ENCODE data around the gene CACNA1I. TPM values are rescaled to one million over a fixed set of nuclear protein-coding genes. Genes with fewer than 3 reads are reported as not detected.

CACNA1I gene
- total RNA-seq, 1 experiment from 2014 or later, result 0.90 TPM

- peak; percentile 81 for DNase-seq (ENCODE audit: low spot score)
- TF ChIP-seq EZH2 (IDR thresholded peaks at IDR 0.05; ENCODE audit: borderline replicate concordance, low read depth, low read length, poor library complexity, severe bottlenecking), result no peak
- TF ChIP-seq CTCF (conservative IDR thresholded peaks at IDR 0.05; ENCODE audit: low read depth, low read length), result peak; percentile 80
- no peaks in the 10 kb centered on the region for H3K36me3 ChIP-seq (ENCODE audit: insufficient read depth, low read length, poor library complexity, severe bottlenecking)
- no peaks in the 10 kb centered on the region for H3K9me3 ChIP-seq (ENCODE audit: low read depth, low read length, poor library complexity, severe bottlenecking)
- no peak overlapping the region for H3K4me3 ChIP-seq (ENCODE audit: low read depth, low read length, poor library complexity, severe bottlenecking)
- ChIA-PET POLR2A (ENCODE audit: low non-redundant PET) (no interaction called here), CTCF (interaction anchor here (0.6 to 1.1 kb wide), 5 partner anchors 9 to 501 kb away, joined by 3 to 12 read pairs (median 3); no protein-coding TSS in a partner anchor)
- no peaks in the 10 kb centered on the region for H3K4me1 ChIP-seq (ENCODE audit: insufficient read depth, low read length, poor library complexity, severe bottlenecking)
- peaks cover 3% of the 10 kb centered on the region for H3K27me3 ChIP-seq (replicated peaks; ENCODE audit: insufficient read depth, low read depth, low read length, poor library complexity)
- no TSS peak for BruUV-seq (replicated peaks)
- intact Hi-C loops (cut with micrococcal nuclease; ENCODE audit: unreplicated experiment), result loop anchor here (2.0 to 10.0 kb wide), 2 partner anchors 262 to 482 kb away; no protein-coding TSS in a partner anchor
- no peak overlapping the region for H3K27ac ChIP-seq (ENCODE audit: low read depth, low read length, poor library complexity, severe bottlenecking)
These were observed 27.5 kb upstream of the CACNA1I start for GRCh38 chr22:39543095-39543494.

- ChIA-PET CTCF (no interaction called here), POLR2A (ENCODE audit: low non-redundant PET) (no interaction called here)
- Histone ChIP-seq H3K27ac (ENCODE audit: low read depth, low read length, poor library complexity, severe bottlenecking) (no peak overlapping the region), H3K4me1 (ENCODE audit: insufficient read depth, low read length, poor library complexity, severe bottlenecking) (no peaks in the 10 kb centered on the region), H3K9me3 (ENCODE audit: low read depth, low read length, poor library complexity, severe bottlenecking) (no peaks in the 10 kb centered on the region), H3K27me3 (replicated peaks; ENCODE audit: insufficient read depth, low read depth, low read length, poor library complexity) (peaks cover 11% of the 10 kb centered on the region), H3K4me3 (ENCODE audit: low read depth, low read length, poor library complexity, severe bottlenecking) (no peak overlapping the region), H3K36me3 (ENCODE audit: insufficient read depth, low read length, poor library complexity, severe bottlenecking) (no peaks in the 10 kb centered on the region)
- DNase-seq (ENCODE audit: low spot score), result peak; percentile 68
- no peak for TF ChIP-seq EZH2 (IDR thresholded peaks at IDR 0.05; ENCODE audit: borderline replicate concordance, low read depth, low read length, poor library complexity, severe bottlenecking)
- TF ChIP-seq CTCF (conservative IDR thresholded peaks at IDR 0.05; ENCODE audit: low read depth, low read length), result no peak
- intact Hi-C loops (cut with micrococcal nuclease; ENCODE audit: unreplicated experiment), result loop anchor here (10.0 kb wide), 1 partner anchor 259 kb away; no protein-coding TSS in a partner anchor
- no TSS peak for BruUV-seq (replicated peaks)
These were observed 24.9 kb upstream of the CACNA1I start for GRCh38 chr22:39545386-39546365.

- ChIA-PET CTCF (no interaction called here), POLR2A (ENCODE audit: low non-redundant PET) (no interaction called here)
- intact Hi-C loops (cut with micrococcal nuclease; ENCODE audit: unreplicated experiment), result loop anchor here (10.0 kb wide), 1 partner anchor 258 kb away; no protein-coding TSS in a partner anchor
- Histone ChIP-seq H3K36me3 (ENCODE audit: insufficient read depth, low read length, poor library complexity, severe bottlenecking) (no peaks in the 10 kb centered on the region), H3K27ac (ENCODE audit: low read depth, low read length, poor library complexity, severe bottlenecking) (no peak overlapping the region), H3K9me3 (ENCODE audit: low read depth, low read length, poor library complexity, severe bottlenecking) (no peaks in the 10 kb centered on the region), H3K4me3 (ENCODE audit: low read depth, low read length, poor library complexity, severe bottlenecking) (no peak overlapping the region), H3K4me1 (ENCODE audit: insufficient read depth, low read length, poor library complexity, severe bottlenecking) (no peaks in the 10 kb centered on the region), H3K27me3 (replicated peaks; ENCODE audit: insufficient read depth, low read depth, low read length, poor library complexity) (peaks cover 11% of the 10 kb centered on the region)
- BruUV-seq (replicated peaks), result no TSS peak
- TF ChIP-seq CTCF (conservative IDR thresholded peaks at IDR 0.05; ENCODE audit: low read depth, low read length), result no peak
- no peak for DNase-seq (ENCODE audit: low spot score)
These were observed 23.5 kb upstream of the CACNA1I start for GRCh38 chr22:39546889-39547586.
